GM12873 (cell line): ENCODE measurements around the gene RAPGEF4.

Experiments used
- CTCF ChIP-seq: IDR thresholded peaks from 2 replicates; pipeline ENCODE4 v1.5.1; 2012; ENCODE audit warnings: low read depth, mild to moderate bottlenecking, moderate library complexity, low read length, control low read depth; ENCODE audit not compliant: insufficient read depth; ENCODE audit errors: missing control alignments

Gene RAPGEF4

GRCh38 chr2:173010233-173010632 is 274.6 kb downstream of the RAPGEF4 start:
- no peak for TF ChIP-seq CTCF

- TF ChIP-seq CTCF = no peak
Observed at GRCh38 chr2:173016451-173016850, 280.8 kb downstream of the RAPGEF4 start.

- TF ChIP-seq CTCF = no peak
Observed at GRCh38 chr2:173017646-173018420, 282.2 kb downstream of the RAPGEF4 start.

- TF ChIP-seq CTCF = no peak
Observed at GRCh38 chr2:173019755-173020154, 284.1 kb downstream of the RAPGEF4 start.

- TF ChIP-seq CTCF = no peak
Observed at GRCh38 chr2:173021939-173022371, 286.3 kb downstream of the RAPGEF4 start.

- TF ChIP-seq CTCF = no peak
Observed at GRCh38 chr2:173023718-173024117, 288.1 kb downstream of the RAPGEF4 start.

- TF ChIP-seq CTCF = no peak
Observed at GRCh38 chr2:173026479-173026878, 290.8 kb downstream of the RAPGEF4 start.
